Thyroid gland (tissue), 4 donors: Measurements from ENCODE around the gene ATG9B.

Experiments used
- POLR2A ChIP-seq, 2 donors: fragments of 450-650 bp; IDR thresholded peaks; one replicate each; pipeline ENCODE4 v1.6.1; 2017; ENCODE audit warnings: antibody characterized with exemption in 2 of 2, mild to moderate bottlenecking in 2 of 2, moderate library complexity in 1 of 2
- TF ChIP-seq, protein P1 (sequence below), 6 experiments: fragments of 200-600 bp in 3 of 6; fragments of 450-650 bp in 3 of 6; sonication (generic) in 3 of 6; IDR thresholded peaks; one replicate each; pipeline ENCODE4 v1.5.1; 2016 to 2019; ENCODE audit warnings: antibody characterized with exemption in 6 of 6, mild to moderate bottlenecking in 2 of 6, inconsistent platforms in 1 of 6, moderate library complexity in 1 of 6

DNA sequence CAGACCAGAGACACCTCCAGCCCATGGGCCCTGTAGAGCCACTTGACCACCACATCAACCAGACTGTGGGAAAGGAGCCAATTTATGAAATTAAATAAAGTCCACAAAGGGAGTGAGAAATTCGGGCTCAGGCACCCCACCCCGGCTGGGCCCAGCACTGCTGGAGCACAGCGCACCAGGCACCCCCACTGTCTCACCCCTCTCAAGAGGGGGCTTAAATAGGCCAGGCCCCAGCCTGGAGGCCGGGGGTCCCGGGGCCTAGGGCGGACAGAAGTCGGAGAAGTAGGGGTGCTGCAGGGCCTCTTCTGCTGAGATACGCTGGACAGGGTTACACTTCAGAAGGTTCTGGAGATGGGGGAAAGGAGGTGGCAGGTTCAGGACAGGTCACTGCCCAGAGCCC is 29.5 kb upstream of the ATG9B start:
- TF ChIP-seq POLR2A (IDR thresholded peaks at IDR 0.05): no peak
- TF ChIP-seq, protein P1, sequence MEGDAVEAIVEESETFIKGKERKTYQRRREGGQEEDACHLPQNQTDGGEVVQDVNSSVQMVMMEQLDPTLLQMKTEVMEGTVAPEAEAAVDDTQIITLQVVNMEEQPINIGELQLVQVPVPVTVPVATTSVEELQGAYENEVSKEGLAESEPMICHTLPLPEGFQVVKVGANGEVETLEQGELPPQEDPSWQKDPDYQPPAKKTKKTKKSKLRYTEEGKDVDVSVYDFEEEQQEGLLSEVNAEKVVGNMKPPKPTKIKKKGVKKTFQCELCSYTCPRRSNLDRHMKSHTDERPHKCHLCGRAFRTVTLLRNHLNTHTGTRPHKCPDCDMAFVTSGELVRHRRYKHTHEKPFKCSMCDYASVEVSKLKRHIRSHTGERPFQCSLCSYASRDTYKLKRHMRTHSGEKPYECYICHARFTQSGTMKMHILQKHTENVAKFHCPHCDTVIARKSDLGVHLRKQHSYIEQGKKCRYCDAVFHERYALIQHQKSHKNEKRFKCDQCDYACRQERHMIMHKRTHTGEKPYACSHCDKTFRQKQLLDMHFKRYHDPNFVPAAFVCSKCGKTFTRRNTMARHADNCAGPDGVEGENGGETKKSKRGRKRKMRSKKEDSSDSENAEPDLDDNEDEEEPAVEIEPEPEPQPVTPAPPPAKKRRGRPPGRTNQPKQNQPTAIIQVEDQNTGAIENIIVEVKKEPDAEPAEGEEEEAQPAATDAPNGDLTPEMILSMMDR (IDR thresholded peaks at IDR 0.05): no peak
